Ishikawa (cell line): ENCODE measurements around the gene DPPA5.

ENCODE experiments used
- CEBPB ChIP-seq: IDR thresholded peaks from 2 replicates; pipeline ENCODE4 v1.6.1; 2012
- CREB1 ChIP-seq: IDR thresholded peaks from 2 replicates; pipeline ENCODE4 v1.6.1; 2012; ENCODE audit warnings: low read depth
- EGR1 ChIP-seq: IDR thresholded peaks from 2 replicates; pipeline ENCODE4 v1.6.1; 2012
- EP300 ChIP-seq: IDR thresholded peaks from 2 replicates; pipeline ENCODE4 v1.6.1; 2012; ENCODE audit warnings: borderline replicate concordance
- FOXM1 ChIP-seq: IDR thresholded peaks from 2 replicates; pipeline ENCODE4 v1.6.1; 2012; ENCODE audit warnings: low read depth, borderline replicate concordance
- MAX ChIP-seq: IDR thresholded peaks from 2 replicates; pipeline ENCODE4 v1.6.1; 2012
- NFIC ChIP-seq: IDR thresholded peaks from 2 replicates; pipeline ENCODE4 v1.6.1; 2012
- REST ChIP-seq: IDR thresholded peaks from 2 replicates; pipeline ENCODE4 v1.6.1; 2012; ENCODE audit warnings: low read depth, mild to moderate bottlenecking
- TAF1 ChIP-seq: IDR thresholded peaks from 2 replicates; pipeline ENCODE4 v1.6.1; 2012; ENCODE audit warnings: low read depth, mild to moderate bottlenecking
- TCF12 ChIP-seq: IDR thresholded peaks from 2 replicates; pipeline ENCODE4 v1.6.1; 2012; ENCODE audit warnings: low read depth
- TEAD4 ChIP-seq: IDR thresholded peaks from 2 replicates; pipeline ENCODE4 v1.6.1; 2012
- USF1 ChIP-seq: IDR thresholded peaks from 2 replicates; pipeline ENCODE4 v1.6.1; 2012
- YY1 ChIP-seq: IDR thresholded peaks from 2 replicates; pipeline ENCODE4 v1.6.1; 2012; ENCODE audit warnings: low read depth
- ZBTB7A ChIP-seq: IDR thresholded peaks from 2 replicates; pipeline ENCODE4 v1.6.1; 2012; ENCODE audit warnings: low read depth

The DPPA5 gene

GRCh38 chr6:73372516-73372915 lies 18.4 kb upstream of the DPPA5 start:
- TF ChIP-seq ZBTB7A (no peak), NFIC (no peak), TAF1 (no peak), YY1 (no peak), CEBPB (no peak), TCF12 (no peak), EP300 (no peak), FOXM1 (no peak), USF1 (no peak), EGR1 (no peak), MAX (no peak)

GRCh38 chr6:73371984-73372383 lies 17.9 kb upstream of the DPPA5 start:
- no peak for TF ChIP-seq TCF12
- no peak for TF ChIP-seq CREB1
- TF ChIP-seq ZBTB7A, result no peak
- TF ChIP-seq USF1, result no peak
- TF ChIP-seq REST, result no peak

GRCh38 chr6:73369563-73369962 lies 15.5 kb upstream of the DPPA5 start, which contains the start of gene OOEP:
Gene OOEP (minus strand): TSS chr6:73369897. CDS start chr6:73369792, 105 bp downstream.
- TF ChIP-seq FOXM1 (no peak), TEAD4 (no peak), NFIC (no peak), YY1 (no peak), USF1 (no peak), TAF1 (no peak), TCF12 (no peak), EP300 (no peak)

GRCh38 chr6:73369157-73369556 lies 15.1 kb upstream of the DPPA5 start:
- no peak for TF ChIP-seq ZBTB7A
- no peak for TF ChIP-seq USF1
- TF ChIP-seq EP300, result no peak

- TF ChIP-seq EP300 (no peak), ZBTB7A (no peak), EGR1 (no peak), FOXM1 (no peak), REST (no peak)
These were observed 14.6 kb upstream of the DPPA5 start for GRCh38 chr6:73368675-73369074.

- no peak for TF ChIP-seq TEAD4
- TF ChIP-seq TAF1, result no peak
- TF ChIP-seq ZBTB7A, result no peak
- no peak for TF ChIP-seq MAX
- no peak for TF ChIP-seq YY1
These were observed 13.8 kb upstream of the DPPA5 start for GRCh38 chr6:73367761-73368355.
